NCI-H774 (cell line): ENCODE results near the gene AQP12A.

ENCODE experiments used
- DNase-seq: peaks from one replicate; lab custom pipeline; 2025; lab: John Stamatoyannopoulos, UW

The AQP12A gene

GRCh38 chr2:240723851-240724250 is 32.2 kb downstream of the AQP12A start:
- no peak for DNase-seq

GRCh38 chr2:240724431-240724830 is 32.8 kb downstream of the AQP12A start:
- no peak for DNase-seq

- no peak for DNase-seq
Observed at GRCh38 chr2:240725266-240725665, 33.6 kb downstream of the AQP12A start.

GRCh38 chr2:240725671-240726070 is 34.0 kb downstream of the AQP12A start:
- DNase-seq = peak; percentile 0

GRCh38 chr2:240726876-240727275 is 35.2 kb downstream of the AQP12A start:
- no peak for DNase-seq

- DNase-seq = no peak
Observed at GRCh38 chr2:240727439-240727838, 35.8 kb downstream of the AQP12A start.

- DNase-seq = no peak
Observed at GRCh38 chr2:240727913-240728312, 36.2 kb downstream of the AQP12A start.

- DNase-seq = no peak
Observed at GRCh38 chr2:240728361-240728760, 36.7 kb downstream of the AQP12A start.

GRCh38 chr2:240728827-240729226 is 37.2 kb downstream of the AQP12A start:
- no peak for DNase-seq

GRCh38 chr2:240730501-240731177 is 39.0 kb downstream of the AQP12A start:
- DNase-seq = no peak

- DNase-seq = no peak
Observed at GRCh38 chr2:240731178-240731545, 39.5 kb downstream of the AQP12A start.

GRCh38 chr2:240732184-240732583 is 40.5 kb downstream of the AQP12A start:
- no peak for DNase-seq

GRCh38 chr2:240732911-240733622 is 41.4 kb downstream of the AQP12A start:
- no peak for DNase-seq

- DNase-seq = no peak
Observed at GRCh38 chr2:240733803-240734495, 42.3 kb downstream of the AQP12A start.

GRCh38 chr2:240734756-240735155 is 43.1 kb downstream of the AQP12A start:
- DNase-seq = no peak

- DNase-seq = no peak
Observed at GRCh38 chr2:240735476-240735875, 43.8 kb downstream of the AQP12A start.

- DNase-seq = no peak
Observed at GRCh38 chr2:240736281-240737250, 44.9 kb downstream of the AQP12A start.

GRCh38 chr2:240737512-240737911 is 45.8 kb downstream of the AQP12A start:
- no peak for DNase-seq

GRCh38 chr2:240737958-240738357 is 46.3 kb downstream of the AQP12A start:
- DNase-seq = no peak

- no peak for DNase-seq
Observed at GRCh38 chr2:240739797-240740196, 48.1 kb downstream of the AQP12A start.

- DNase-seq = no peak
Observed at GRCh38 chr2:240741091-240741490, 49.4 kb downstream of the AQP12A start.

GRCh38 chr2:240742602-240743095 is 51.0 kb downstream of the AQP12A start:
- DNase-seq = no peak
